Measurements from ENCODE around the gene KCTD11. TPM values are rescaled to one million over a fixed set of nuclear protein-coding genes. Genes with fewer than 3 reads are reported as not detected.
A peak's percentile ranks its signal among the peaks of the same experiment; 100 is the strongest.

KCTD11 gene
- total and polyA plus RNA-seq, 2 experiments from 2014 or later, result 2.2 to 7.7 TPM

- peak overlapping the region; percentile 78; the same call in 1 of the 2 replicates for H3K27ac ChIP-seq (ENCODE audit: low read depth)
- TF ChIP-seq EZH2phosphoT487 (IDR thresholded peaks at IDR 0.05; ENCODE audit: unreplicated experiment), result no peak
- 0 out of 2 replicates have a peak, but pooled peaks have one; percentile 9 for TF ChIP-seq ETS1 (IDR thresholded peaks at IDR 0.05)
- peak; percentile 25 for ATAC-seq
Observed at GRCh38 chr17:7403043-7403726, 51.2 kb downstream of the KCTD11 start.

GRCh38 chr17:7403727-7403976 is 51.7 kb downstream of the KCTD11 start:
- Mint-ChIP-seq H3K27me3 (ENCODE audit: insufficient read depth, low read depth, poor library complexity) (peaks cover 11% of the 10 kb centered on the region), H3K4me1 (peaks cover 24% of the 10 kb centered on the region), H3K27ac (peak overlapping the region; percentile 91), H3K36me3 (ENCODE audit: low read depth) (peaks cover 8% of the 10 kb centered on the region; the same call in 2 of the 3 replicates), H3K4me3 (peak overlapping the region; percentile 87), H3K9me3 (no peaks in the 10 kb centered on the region)
- ATAC-seq (peak; percentile 20), DNase-seq (ENCODE audit: low spot score) (no peak)
- H2AFZ ChIP-seq, result no peak overlapping the region
- peaks cover 24% of the 10 kb centered on the region for H3K4me1 ChIP-seq (ENCODE audit: insufficient read depth)
- H3K36me3 ChIP-seq (ENCODE audit: insufficient read depth), result peaks cover 3% of the 10 kb centered on the region; the same call in 1 of the 2 replicates
- H3K27me3 ChIP-seq (ENCODE audit: insufficient read depth), result no peaks in the 10 kb centered on the region
- peaks cover 27% of the 10 kb centered on the region for H3F3A ChIP-seq (replicated peaks; ENCODE audit: low read depth)
- no peaks in the 10 kb centered on the region for H3K9me2 ChIP-seq (ENCODE audit: insufficient read depth)
- H3K4me3 ChIP-seq, result peak overlapping the region; percentile 68
- peak overlapping the region; percentile 78; the same call in 1 of the 2 replicates for H3K27ac ChIP-seq (ENCODE audit: low read depth)
- peak overlapping the region; percentile 73 for H3K4me2 ChIP-seq
- H3K79me2 ChIP-seq (replicated peaks; ENCODE audit: insufficient read depth), result peaks cover 14% of the 10 kb centered on the region
- peaks cover 12% of the 10 kb centered on the region for H4K20me1 ChIP-seq (replicated peaks; ENCODE audit: insufficient read depth)
- TF ChIP-seq EZH2 (IDR thresholded peaks at IDR 0.05; ENCODE audit: low read depth, unreplicated experiment) (no peak), NANOG (IDR thresholded peaks at IDR 0.05; ENCODE audit: borderline replicate concordance) (no peak), ZNF462 (CRISPR knock-in tag; IDR thresholded peaks at IDR 0.05) (no peak), REST (IDR thresholded peaks at IDR 0.05; ENCODE audit: unreplicated experiment) (no peak), ETS1 (IDR thresholded peaks at IDR 0.05) (no peak), ZNF331 (CRISPR knock-in tag; IDR thresholded peaks at IDR 0.05; ENCODE audit: low read depth) (no peak), ZNF114 (CRISPR knock-in tag; IDR thresholded peaks at IDR 0.05) (no peak)

More at GRCh38 chr17:7403043-7403726, 51.2 kb downstream of the KCTD11 start:
- Histone ChIP-seq H3K79me2 (replicated peaks; ENCODE audit: insufficient read depth) (peaks cover 14% of the 10 kb centered on the region), H4K20me1 (replicated peaks; ENCODE audit: insufficient read depth) (peaks cover 12% of the 10 kb centered on the region; the same call in 1 of the 2 replicates), H3K4me3 (peak overlapping the region; percentile 68), H2AFZ (no peak overlapping the region), H3K36me3 (ENCODE audit: insufficient read depth) (peaks cover 3% of the 10 kb centered on the region; the same call in 1 of the 2 replicates), H3K4me1 (ENCODE audit: insufficient read depth) (peaks cover 24% of the 10 kb centered on the region), H3K9me2 (ENCODE audit: insufficient read depth) (no peaks in the 10 kb centered on the region), H3K27me3 (ENCODE audit: insufficient read depth) (no peaks in the 10 kb centered on the region), H3K4me2 (peak overlapping the region; percentile 73), H3F3A (replicated peaks; ENCODE audit: low read depth) (peaks cover 27% of the 10 kb centered on the region)
- Mint-ChIP-seq H3K9me3 (no peaks in the 10 kb centered on the region), H3K4me1 (peaks cover 24% of the 10 kb centered on the region), H3K27ac (peak overlapping the region; percentile 29), H3K4me3 (peak overlapping the region; percentile 87), H3K36me3 (ENCODE audit: low read depth) (peaks cover 8% of the 10 kb centered on the region; the same call in 2 of the 3 replicates), H3K27me3 (ENCODE audit: insufficient read depth, low read depth, poor library complexity) (peaks cover 11% of the 10 kb centered on the region)
- DNase-seq (ENCODE audit: low spot score), result peak; percentile 78
